ENCODE data around the gene NMNAT3. TPM values are rescaled to one million over a fixed set of nuclear protein-coding genes. Genes with fewer than 3 reads are reported as not detected.

NMNAT3 gene
- total RNA-seq, 1 experiment from 2014 or later: 1.3 TPM

- Histone ChIP-seq H3K56ac (ENCODE audit: insufficient read length, low read depth, low read length) (no peak overlapping the region), H3K18ac (ENCODE audit: insufficient read length, low read depth, low read length) (no peak overlapping the region), H2BK20ac (ENCODE audit: low read depth, low read length, poor library complexity, severe bottlenecking) (no peak overlapping the region), H3K9me3 (ENCODE audit: control insufficient read depth, low read depth, low read length) (no peaks in the 10 kb centered on the region), H2BK120ac (ENCODE audit: low read depth, low read length, poor library complexity, severe bottlenecking) (no peak overlapping the region), H2AK5ac (ENCODE audit: insufficient read length, low read length) (no peak overlapping the region), H2BK15ac (ENCODE audit: low read depth, low read length) (no peak overlapping the region), H3K23ac (ENCODE audit: insufficient read length, low read depth, low read length) (no peak overlapping the region), H3K4ac (ENCODE audit: low read depth, low read length) (no peak overlapping the region), H4K20me1 (ENCODE audit: control insufficient read depth, insufficient read depth, insufficient read length) (no peaks in the 10 kb centered on the region), H3K79me1 (ENCODE audit: insufficient read depth, low read depth, low read length, poor library complexity, severe bottlenecking) (no peaks in the 10 kb centered on the region), H2BK12ac (ENCODE audit: insufficient read length, low read depth, low read length) (no peak overlapping the region), H4K91ac (ENCODE audit: insufficient read length, low read depth, low read length) (no peak overlapping the region), H3K9ac (ENCODE audit: extremely low read depth, insufficient read length, low read length) (no peak overlapping the region), H3K23me2 (ENCODE audit: insufficient read length, low read depth, low read length, poor library complexity, severe bottlenecking) (peaks cover 3% of the 10 kb centered on the region), H3K27ac (ENCODE audit: insufficient read length, low read depth, low read length) (no peak overlapping the region), H3T11ph (ENCODE audit: low read length) (no peak overlapping the region), H3K79me2 (ENCODE audit: insufficient read depth, low read length) (no peaks in the 10 kb centered on the region), H3K14ac (ENCODE audit: insufficient read depth, low read length) (no peak overlapping the region), H3K4me2 (ENCODE audit: insufficient read depth, insufficient read length, low read length) (no peak overlapping the region), H3K27me3 (ENCODE audit: insufficient read depth, low read length) (no peaks in the 10 kb centered on the region; the same call in 1 of the 2 replicates), H2AFZ (ENCODE audit: low read length) (no peak overlapping the region), H3K4me1 (ENCODE audit: insufficient read depth, low read length) (peaks cover 7% of the 10 kb centered on the region; the same call in 1 of the 2 replicates), H4K5ac (ENCODE audit: insufficient read length, low read depth, low read length) (no peak overlapping the region), H4K8ac (replicated peaks; ENCODE audit: insufficient read length, low read depth, low read length) (no peak overlapping the region), H2BK5ac (ENCODE audit: insufficient read length, low read length) (no peak overlapping the region)
- H3K27ac Mint-ChIP-seq: no peak overlapping the region
- DNase-seq: no peak
- H3K9me3 Mint-ChIP-seq: no peaks in the 10 kb centered on the region
- no CpG with 5 or more reads among the region's 15 CpGs for WGBS (ENCODE audit: extremely low coverage, insufficient read length, low lambda C conversion rate)
- no peak for TF ChIP-seq CTCF (conservative IDR thresholded peaks at IDR 0.05)
- peaks cover 49 to 69% of the 10 kb centered on the region in 2 experiments for H3K4me1 Mint-ChIP-seq
- H3K36me3 Mint-ChIP-seq (ENCODE audit: insufficient read depth in 1 of 3, low read depth in 3 of 3): no peaks in the 10 kb centered on the region; a peak in 1 of 7 replicates
- H3K4me3 Mint-ChIP-seq: no peak overlapping the region
- H3K27me3 Mint-ChIP-seq (ENCODE audit: low read depth): peaks cover 37% of the 10 kb centered on the region
Observed at GRCh38 chr3:139533781-139534454, 143.9 kb downstream of the NMNAT3 start.
